Fibroblast of skin of scalp (primary cell): ENCODE data around the gene PNPLA5.

Experiments used
- DNase-seq: peaks from one replicate; pipeline ENCODE4 v3.0.0-alpha.2; 2013

PNPLA5 gene

DNA sequence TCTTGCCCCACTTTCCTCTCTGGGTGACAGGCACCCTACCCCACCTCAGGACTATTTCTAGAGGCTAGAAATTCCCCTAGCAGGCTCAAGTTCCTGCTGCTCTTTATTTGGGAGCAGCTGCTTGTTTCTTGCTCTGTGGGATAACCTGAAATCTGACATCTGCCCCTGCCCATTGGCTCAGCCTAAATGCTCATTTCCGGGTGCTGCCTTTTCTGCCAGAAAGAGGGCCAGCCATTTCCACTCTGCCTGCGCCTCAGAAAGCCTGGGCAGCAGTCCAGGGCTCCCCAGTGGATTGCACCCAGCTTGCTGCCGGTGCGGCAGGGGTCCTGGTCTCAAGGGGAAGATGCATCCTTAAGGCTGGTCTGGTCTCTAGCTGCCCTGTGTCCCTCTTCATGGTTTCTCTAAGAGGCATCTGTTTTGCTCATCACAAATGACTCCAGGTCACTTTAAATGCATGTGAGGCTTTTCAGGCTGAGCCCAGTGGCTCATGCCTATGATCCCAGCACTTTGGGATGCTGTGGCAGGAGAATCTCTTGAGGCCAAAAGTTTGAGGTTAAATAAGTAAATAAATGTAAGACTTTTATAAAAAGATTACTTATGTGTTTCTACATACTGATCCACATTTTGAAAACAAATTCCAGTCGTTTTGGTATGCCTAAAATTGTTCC, 10.3 kb upstream of the PNPLA5 start:
- DNase-seq = peak; percentile 92

DNA sequence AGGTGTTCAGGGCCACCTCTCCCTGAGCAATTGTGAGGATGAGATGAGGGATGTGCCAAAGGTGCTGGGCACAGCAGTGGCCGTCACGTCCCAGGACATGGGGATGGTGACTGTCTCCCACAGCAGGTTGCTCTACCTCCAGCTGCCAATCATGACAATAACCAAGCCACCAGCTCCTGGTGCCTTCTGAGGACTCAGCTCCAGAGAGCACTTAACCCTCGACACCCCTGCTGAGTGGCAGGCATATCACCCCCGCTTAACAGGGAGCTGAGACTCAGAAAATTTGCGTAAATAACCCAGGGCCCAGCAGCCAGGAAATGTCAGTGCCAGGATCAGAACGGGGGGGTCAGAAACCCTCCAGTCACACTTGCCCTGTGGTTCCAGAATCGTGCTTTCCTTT, 8.4 kb upstream of the PNPLA5 start:
- DNase-seq = no peak

DNA sequence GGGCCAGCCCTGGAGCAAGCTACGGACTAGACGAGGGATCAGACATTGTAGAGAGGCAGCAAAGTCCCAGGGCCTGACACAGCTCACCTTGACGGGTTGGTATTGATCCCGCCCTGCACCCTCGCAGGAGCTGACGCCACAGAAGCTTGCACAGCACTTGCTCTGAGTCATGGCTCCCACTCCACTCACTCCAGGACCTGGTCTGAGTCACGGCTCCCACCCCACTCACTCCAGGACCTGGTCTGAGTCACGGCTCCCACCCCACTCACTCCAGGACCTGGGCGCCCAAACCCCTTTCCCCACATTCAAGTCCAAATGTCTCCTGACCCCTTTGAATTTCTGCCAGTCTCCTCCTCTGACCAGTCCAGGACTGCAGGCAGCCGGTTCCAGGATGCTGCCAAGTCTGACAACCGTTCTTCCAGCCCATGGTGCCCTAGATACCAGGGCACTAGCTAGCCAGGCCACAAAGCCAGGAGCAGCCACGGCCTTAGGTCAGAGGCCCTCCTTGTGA, 6.0 kb upstream of the PNPLA5 start:
- DNase-seq = no peak

DNA sequence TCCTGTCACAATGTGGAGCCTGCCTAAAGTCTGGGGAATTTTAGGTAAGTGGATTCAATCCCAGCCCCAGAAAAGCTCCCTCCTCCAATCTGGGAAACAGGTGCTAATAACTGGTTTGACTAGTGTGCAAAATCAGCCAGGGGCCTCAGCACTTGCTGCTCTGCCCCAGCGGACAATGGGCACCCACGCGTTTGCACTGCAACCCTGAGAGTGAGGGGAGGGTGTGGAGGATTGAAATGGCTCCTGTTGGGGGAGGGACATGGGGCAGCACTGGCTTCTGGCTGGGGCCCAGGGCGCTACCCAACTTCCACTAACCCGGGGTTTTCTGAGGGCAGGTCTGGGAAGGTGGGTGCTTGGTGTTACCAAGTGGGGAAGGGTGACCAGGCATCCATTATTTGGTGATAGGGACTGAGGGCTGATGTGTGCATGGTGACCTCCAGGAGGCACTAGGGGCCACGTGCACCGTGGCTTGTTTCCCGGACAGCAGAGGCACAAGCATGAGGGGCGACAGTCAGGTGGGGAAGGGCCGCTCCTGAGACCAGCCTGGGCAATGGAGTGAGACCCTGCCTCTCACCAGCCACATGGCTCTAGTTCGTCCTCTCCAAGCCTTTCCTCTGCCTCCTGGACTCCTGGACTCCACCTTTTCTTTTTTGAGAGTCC, 4.3 kb upstream of the PNPLA5 start:
- DNase-seq = no peak

DNA sequence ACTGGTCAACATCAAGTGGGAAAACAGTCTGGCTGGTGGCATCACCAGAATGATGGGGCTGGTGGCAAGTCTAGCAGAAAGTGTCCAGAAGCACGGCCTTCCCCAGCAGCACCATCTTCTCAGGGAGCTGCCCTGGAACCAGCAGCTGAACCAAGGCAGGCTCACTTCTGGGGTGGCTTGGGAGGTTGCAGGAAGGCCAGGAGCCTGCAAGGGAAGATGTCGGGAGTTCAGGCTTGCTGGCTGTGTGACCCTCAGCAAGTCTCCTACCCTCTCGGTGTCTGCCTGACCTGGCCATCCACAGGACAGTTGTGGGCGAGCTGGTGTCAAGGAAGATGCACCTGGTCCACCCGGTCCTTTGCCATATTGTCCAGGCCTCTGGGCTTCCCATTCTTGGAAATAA, 2.3 kb upstream of the PNPLA5 start:
- DNase-seq = no peak

DNA sequence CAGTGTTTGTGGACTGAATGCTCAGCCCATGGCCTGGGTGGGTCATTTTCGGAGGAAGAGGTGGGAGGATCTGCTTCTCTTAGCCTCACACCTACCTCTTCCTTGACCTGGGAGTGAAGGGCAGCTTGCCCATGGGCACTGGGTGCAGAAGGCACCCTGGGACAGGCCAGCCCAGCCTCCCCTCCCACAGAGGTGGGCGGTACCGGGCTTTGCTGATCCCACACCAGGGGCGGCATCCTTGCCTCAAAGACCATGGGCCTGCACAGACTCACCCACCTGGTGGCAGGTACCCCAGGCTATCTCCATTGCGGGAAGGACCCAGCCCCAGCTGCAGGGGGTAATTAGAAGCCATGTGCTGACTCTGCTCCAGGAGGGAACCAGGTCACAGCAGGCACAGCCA, 1.5 kb upstream of the PNPLA5 start:
- no peak for DNase-seq

DNA sequence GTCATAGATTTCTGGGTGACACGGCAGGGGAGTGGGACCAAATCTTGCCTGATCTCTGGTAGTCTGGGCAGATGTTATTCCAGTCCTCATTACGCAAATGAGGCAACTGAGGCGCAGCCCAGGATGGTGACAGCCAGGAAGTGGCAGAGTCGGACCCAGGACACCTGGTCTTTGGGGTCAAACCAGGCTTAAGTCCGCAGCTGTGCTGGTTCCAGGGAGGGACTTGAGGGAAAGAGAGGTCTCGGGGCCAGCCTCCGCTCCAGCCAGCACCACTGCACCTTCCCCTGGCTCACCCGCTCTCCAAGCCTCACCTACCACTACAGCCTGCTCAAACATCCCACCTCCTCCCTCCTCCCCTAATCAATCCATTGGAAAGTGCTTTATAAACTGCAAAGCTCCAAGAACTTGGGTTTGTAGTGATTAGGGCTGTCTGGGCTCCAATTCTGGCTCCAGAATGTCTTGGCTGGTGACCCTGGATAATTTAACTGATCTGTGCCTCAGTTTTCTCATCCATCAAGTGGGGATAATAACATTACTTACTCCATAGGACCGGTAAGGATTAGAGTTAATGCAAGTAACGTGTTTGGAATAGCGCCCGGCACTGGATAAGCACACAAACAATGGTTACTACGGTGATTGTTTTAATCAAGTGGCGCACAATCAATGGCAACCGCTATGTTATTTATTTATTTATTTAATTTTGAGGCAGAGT, 526 bp upstream of the PNPLA5 start:
- no peak for DNase-seq

DNA sequence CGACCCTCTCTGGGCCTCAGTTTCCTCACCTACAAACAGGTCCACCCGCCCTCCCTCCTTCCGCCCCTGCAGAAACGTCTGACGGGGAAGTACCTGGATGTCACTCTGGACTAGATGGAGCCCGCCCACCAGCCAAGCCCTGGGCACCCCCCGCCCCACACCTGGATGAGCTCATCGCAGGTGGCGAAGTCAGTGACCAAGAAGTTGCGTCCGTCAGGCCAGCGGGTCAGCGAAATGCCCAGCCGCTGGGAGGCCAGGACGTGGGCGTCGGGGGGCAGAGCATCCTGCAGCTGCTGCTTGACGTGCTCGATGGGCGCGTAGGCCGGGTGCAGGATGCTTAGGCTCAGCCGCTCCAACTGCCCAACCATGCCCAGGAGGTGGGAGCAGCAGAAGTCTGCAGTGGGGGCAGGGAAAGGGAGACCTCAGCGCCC, 897 bp downstream of the PNPLA5 start:
- no peak for DNase-seq

DNA sequence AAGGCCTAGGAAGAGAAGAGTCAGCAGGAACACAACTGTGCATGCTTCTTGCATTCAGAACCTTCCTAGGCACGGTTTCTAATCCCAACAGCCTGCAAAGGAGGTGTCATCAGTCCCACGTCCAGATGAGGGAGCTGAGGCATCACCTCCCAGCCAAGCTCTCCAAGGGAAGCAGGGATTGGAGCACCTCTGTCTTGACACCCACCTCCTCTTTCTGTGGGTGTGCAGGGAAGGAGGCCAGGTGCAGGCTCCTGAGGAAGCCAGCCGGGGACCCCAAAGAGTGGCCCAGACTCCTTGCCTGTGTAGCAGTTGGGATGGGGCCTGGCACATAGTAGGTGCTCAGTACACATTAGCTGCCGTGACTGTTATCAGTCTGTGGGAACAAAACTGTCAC, 2.0 kb downstream of the PNPLA5 start:
- DNase-seq = peak; percentile 14

DNA sequence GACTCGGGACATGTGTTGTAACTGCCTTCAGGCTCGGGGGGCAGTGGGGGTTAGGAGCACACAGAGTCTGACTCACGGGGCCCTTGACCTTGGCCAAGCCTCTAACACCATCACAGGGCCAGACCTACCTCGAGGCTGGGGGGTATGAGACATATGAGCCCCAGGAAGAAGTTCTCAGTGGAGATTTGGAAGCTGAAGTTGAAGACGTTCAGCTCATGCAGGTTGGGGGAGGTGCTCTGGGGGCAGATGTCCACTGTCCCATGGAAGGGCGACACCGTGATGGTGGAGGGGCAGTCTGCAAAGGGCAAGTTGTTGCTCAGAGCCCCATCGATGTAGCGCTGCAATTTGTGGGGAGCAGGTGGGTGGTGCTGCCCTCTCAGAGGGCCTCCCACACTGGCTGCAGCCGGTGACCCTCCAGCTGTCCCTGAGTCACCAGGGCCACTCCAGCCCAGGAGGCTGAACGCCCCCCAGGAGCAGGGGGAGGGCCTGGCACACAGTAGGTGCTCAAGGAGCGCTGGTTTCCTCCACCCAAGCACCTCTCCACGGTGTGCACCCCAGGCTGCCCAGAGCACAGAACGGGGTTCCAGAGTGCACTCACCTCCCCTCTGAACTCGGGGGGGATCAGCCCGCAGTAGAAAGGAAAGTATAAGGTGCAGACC, 2.5 kb downstream of the PNPLA5 start:
- no peak for DNase-seq

DNA sequence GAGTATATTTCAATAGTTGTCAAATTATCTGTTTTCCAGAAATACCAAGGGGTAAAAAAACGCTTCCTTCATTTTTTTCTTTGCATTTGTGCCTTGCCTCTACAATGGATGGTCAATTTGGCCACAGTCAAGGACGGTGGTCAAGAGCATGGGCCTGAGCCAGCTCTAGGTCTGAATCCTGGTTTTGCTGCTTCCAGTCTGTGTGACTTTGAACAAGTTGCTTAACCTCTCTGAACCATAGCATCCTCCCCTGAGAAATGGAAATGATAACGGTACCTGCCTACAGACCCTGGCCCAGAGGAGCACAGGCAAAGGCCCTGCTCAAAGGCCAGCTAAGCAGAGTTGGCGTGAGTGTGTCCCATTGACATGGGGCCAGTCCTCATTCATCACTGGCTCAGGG, 3.1 kb downstream of the PNPLA5 start:
- DNase-seq = no peak

DNA sequence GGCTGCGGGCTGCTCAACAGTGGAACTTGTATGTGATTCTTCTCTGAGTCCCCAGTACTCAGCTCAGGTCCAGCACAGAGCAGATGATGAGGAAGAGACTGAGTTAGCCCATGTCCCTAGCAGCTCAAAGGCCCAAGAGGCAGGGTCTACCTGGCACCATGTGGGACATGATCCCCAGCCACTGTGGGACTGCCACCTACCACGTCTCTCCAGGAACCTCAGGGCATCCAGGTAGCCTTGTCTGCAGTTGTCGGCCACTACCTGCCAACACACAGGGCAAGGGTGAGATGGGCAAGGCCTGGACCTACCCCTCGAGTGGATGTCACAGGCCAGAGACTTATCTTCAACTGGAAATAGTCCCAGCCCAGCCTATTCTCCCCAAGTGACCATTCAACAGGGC, 4.4 kb downstream of the PNPLA5 start:
- no peak for DNase-seq

DNA sequence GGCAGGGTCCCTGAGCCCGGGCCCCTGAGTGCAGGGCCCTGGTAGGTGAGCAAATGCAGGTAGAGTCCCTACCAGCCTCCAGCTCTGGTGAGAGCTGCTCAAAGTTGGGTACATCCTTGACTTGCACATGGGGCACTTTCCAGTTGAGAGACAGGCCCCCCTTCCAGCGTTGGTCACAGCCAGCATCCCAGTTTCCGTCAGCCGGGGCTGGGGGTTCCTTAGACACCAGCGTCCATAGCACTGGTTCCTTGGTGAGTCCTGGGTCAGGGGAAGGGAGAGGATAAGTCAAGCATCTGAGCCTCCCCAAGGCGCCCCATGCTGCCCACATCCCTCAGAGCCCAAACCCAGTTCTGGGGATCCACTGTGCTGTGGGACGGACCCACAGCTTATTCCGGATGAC, 5.6 kb downstream of the PNPLA5 start:
- no peak for DNase-seq

DNA sequence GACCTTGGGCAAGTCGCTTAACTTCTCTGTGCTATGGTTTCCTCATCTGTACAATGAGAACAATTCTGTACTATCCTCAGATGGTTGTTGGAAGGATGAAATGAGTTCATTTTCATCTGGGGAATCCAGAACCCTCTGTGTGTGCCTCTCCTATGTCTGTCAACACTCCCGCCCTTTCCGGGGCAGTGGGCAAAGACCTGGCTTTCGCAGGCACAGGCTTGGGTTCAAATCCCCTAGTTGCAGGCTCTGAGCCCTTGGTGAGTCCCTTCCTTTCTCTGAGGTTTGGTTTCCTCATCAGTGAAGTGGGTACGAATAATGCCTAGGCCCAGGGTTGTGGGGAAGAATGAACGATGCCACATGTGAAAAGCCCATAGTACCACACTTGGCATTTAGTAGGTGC, 6.0 kb downstream of the PNPLA5 start:
- no peak for DNase-seq

DNA sequence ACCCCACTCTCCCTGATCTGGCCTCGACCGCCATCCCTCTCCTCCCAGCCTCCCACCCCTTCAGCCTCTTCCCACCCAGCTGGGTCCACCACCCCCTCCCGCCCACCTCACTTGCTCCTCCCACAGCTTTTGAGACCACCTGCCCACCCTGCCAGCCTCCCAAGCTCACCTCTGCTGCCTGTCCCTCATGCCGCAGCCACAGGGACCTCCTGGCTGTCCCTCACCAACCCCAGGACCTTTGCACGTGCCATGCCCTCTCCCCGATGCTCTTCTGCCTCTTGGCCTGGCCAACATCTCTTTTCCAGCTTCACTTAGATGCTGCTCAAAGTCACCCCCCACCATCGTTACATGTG, 6.5 kb downstream of the PNPLA5 start:
- no peak for DNase-seq

DNA sequence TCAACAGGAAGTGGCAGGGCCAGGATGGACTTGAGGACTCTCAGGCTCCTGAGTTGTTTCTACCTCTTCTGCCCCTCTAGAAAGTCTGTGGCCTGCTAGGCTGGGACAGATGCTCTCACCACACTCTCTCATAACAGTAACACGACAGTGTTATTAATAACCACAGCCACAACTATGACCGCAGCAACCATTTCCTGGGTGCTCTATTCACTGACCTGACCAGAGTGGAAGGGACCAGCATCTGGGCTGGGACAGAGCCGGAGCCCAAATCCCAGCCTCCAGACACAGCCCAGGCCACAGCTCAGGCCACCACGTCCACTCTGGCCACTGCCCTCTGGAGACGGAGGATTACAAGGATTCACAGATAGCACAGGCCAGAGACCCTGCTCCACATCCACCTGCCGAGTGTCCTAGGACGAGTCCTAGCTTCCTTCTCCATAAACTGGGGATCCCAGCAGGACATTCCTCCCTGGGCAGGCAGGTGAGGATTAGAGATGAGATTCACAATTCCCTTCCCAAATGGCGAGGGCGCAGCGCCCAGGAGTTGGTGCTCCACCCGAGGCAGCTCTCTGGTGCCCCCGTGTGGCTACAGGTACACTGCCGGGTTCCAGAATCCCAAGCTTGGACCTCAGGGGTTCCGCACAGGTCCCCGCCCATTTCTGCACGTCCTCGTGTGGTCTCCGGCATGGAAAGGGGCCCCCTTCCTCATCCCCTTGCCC, 7.1 kb downstream of the PNPLA5 start:
- peak; percentile 42 for DNase-seq

DNA sequence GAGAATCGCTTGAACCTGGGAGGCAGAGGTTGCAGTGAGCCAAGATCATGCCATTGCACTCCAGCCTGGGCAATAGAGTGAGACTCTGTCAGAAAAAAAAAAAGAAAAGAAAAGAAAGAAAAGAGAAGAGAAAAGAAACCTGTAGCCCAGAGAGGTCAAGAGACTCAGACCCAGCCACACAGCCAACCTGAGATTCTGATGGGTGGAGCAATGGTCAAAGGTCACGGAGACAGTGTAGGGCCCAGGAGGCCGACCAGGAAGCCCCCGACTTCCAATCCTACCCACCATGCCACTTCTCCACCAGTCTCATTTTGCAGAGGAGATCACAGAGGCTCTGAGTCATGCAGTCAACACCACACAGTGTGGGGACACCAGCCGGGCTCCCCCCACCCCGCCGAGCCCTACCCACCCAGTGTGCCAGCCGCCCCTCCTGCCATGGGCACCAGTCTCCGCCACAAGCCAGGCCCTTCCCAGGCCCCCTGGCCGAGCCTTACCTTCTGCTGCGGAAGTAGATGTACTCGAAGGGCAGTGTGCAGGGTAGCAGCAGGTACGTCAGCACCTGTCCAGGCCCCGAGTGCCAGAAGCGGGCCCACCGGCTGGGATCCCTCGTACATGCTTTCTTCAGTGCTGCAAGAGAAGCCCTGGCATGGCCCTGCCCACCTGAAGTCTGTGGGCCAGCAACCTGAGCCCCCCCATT, 7.9 kb downstream of the PNPLA5 start:
- DNase-seq = no peak

DNA sequence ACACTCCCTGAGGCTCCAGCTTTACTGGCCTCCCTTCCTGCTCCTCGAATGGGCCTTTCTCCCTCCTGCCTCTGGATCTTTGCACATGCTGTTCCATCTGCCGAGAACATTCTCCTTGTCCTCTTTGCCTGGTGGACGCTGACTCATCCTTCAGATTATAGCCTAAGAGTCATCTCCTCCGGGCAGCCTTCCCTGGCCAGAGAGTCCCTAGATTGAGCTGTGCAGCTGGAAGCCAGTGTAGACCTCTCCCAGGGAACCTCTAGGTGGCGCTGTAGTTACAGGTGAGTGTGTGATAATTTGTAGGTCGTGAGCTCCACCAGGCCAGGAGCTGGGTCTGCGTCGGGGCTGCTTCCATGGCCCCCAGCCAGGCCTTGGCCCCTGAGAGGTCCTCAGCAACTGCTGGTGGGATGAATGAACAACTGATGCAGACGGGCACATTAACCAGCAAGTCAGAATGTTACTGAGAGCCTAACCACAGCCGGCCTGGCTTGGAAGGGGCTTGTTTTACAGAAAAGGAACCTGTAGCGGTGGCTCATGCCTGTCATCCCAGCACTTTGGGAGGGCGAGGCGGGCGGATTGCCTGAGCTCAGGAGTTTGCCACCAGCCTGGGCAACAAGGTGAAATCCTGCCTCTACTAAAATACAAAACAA, 8.7 kb downstream of the PNPLA5 start:
- DNase-seq = peak; percentile 65

DNA sequence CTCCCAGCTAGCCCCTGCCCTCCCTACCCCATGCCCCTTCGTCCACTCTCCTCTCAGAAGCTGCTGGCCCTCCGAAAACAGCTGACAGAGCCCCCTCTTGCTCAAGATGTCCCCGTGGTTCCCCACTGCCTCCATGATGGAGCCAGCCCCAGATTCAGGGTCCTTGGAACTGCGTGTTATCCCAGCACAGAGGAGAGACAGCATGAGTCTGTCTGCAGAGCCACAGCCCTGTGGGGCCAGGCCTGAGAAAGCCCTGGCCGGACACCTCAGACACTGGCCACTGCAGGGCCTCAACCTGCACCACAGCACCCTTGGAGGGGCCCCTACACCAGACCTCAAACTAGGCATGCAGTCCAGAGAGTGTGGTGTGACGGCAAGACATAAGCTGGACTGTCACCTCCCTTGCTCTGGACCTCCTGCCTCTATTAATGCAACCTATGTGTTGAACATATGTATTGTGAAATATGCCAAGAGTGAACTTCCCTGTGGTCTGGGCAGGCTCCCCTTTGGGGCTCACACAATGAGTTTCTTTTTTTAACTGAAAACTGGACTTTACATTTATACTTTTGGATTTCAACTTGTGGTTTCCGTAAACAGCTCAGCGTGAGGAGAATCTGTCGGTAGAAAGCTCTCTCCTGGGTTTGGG, 9.6 kb downstream of the PNPLA5 start:
- DNase-seq = no peak

DNA sequence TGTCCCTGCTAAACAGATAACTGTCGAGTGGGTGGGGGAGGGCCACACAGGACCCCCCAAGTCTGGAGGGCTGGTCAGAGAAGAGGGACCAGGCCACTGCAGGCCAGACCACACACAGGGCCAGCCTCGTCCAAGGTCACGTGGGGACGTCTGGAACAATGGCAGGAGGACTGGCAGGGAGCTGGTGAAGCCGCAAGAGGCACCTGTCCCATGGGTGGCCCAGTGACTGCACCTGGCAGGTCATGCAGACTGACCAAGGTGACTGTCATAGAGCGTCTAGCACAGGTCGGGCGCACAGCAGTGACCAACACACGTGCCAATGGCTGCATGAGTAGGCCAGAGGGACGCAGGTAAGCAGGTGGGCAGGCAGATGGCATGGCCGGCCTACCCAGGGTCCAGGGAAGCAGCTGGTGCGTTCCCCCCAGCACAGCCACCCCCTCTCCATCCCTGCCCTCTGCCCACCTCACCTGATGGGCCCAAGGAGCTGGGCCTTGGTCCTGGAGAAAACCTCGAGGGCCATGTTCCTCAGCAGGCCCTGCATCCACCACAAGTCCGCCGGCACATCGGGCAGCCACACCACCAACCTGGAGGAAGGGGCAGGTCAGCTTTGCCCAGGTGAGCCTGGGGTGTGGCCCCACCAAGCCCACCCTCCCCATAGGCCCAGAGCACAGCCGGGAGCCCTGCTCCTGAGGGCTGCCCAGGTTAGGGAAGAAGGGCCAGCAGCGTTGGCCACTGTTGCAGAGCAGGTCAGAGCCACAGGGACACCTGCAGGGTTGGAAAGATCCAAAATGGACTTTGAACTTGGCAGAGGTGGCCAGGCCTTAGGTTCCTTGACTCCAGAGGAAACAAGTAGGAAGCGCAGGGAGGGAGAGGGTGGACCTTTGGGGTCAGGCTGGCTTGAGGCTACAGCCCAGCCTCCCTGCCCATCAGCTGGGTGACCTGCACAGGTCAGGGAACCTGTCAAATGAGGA, 10.4 kb downstream of the PNPLA5 start:
- DNase-seq = no peak
